ENCODE measurements around the gene ITPR1. TPM values are rescaled to one million over a fixed set of nuclear protein-coding genes. Genes with fewer than 3 reads are reported as not detected.
A peak's percentile ranks its signal among the peaks of the same experiment; 100 is the strongest.

ITPR1 gene
- total RNA-seq, 1 donor from 2014 or later: 6.7 TPM

GRCh38 chr3:4720316-4721075, 227.3 kb downstream of the ITPR1 start:
- H3K27ac ChIP-seq (ENCODE audit: low read depth, low read length): peak overlapping the region; percentile 89
- Mint-ChIP-seq H3K27me3 (ENCODE audit: low read depth, unreplicated experiment) (no peaks in the 10 kb centered on the region), H3K4me3 (ENCODE audit: unreplicated experiment) (peak overlapping the region; percentile 51), H3K27ac (ENCODE audit: unreplicated experiment) (peak overlapping the region; percentile 92), H3K9me3 (ENCODE audit: unreplicated experiment) (no peaks in the 10 kb centered on the region), H3K4me1 (ENCODE audit: low read depth, unreplicated experiment) (peaks cover 64% of the 10 kb centered on the region), H3K36me3 (ENCODE audit: low read depth, unreplicated experiment) (no peaks in the 10 kb centered on the region)
- no peaks in the 10 kb centered on the region for H4K20me1 ChIP-seq (ENCODE audit: insufficient read depth, low read length)
- peak overlapping the region; percentile 75 for H3K4me2 ChIP-seq (ENCODE audit: low read length)
- peak; percentile 94 for DNase-seq (ENCODE audit: low read depth)
- H3K9ac ChIP-seq (ENCODE audit: low read length): peak overlapping the region; percentile 71
- H3K36me3 ChIP-seq (ENCODE audit: insufficient read depth, low read length): no peaks in the 10 kb centered on the region
- peaks cover 48% of the 10 kb centered on the region for H3K4me1 ChIP-seq (ENCODE audit: insufficient read depth, low read length)
- no peaks in the 10 kb centered on the region for H3K9me3 ChIP-seq (ENCODE audit: insufficient read depth, low read depth, low read length)
- H3K27me3 ChIP-seq (ENCODE audit: insufficient read depth, low read length): no peaks in the 10 kb centered on the region
- peak overlapping the region; percentile 14 for H3K4me3 ChIP-seq (ENCODE audit: insufficient read depth, low read depth, low read length)
- TF ChIP-seq EZH2 (IDR thresholded peaks at IDR 0.05; ENCODE audit: insufficient read depth, low read length): no peak
- peak; percentile 41 for TF ChIP-seq CTCF (IDR thresholded peaks at IDR 0.05; ENCODE audit: insufficient read depth, low read depth, low read length)
- FAIRE-seq: peak; percentile 76
- no peaks in the 10 kb centered on the region for H3K79me2 ChIP-seq (ENCODE audit: insufficient read depth, low read length)
- no peak overlapping the region for H2AFZ ChIP-seq (ENCODE audit: low read depth, low read length)

GRCh38 chr3:4721511-4721911, 228.4 kb downstream of the ITPR1 start:
- peak overlapping the region; percentile 7 for H3K4me3 Mint-ChIP-seq (ENCODE audit: unreplicated experiment)
- FAIRE-seq: peak; percentile 88
- peak; percentile 98 for DNase-seq (ENCODE audit: low read depth)
- H3K4me3 ChIP-seq (ENCODE audit: insufficient read depth, low read depth, low read length): no peak overlapping the region
- peaks cover 2% of the 10 kb centered on the region for H3K9me3 Mint-ChIP-seq (ENCODE audit: unreplicated experiment)
- peak overlapping the region; percentile 90 for H3K27ac Mint-ChIP-seq (ENCODE audit: unreplicated experiment)
- no peaks in the 10 kb centered on the region for H3K36me3 Mint-ChIP-seq (ENCODE audit: low read depth, unreplicated experiment)
- peaks cover 63% of the 10 kb centered on the region for H3K4me1 Mint-ChIP-seq (ENCODE audit: low read depth, unreplicated experiment)
- H3K27me3 ChIP-seq (ENCODE audit: insufficient read depth, low read length): no peaks in the 10 kb centered on the region
- TF ChIP-seq EZH2 (IDR thresholded peaks at IDR 0.05; ENCODE audit: insufficient read depth, low read length): no peak
- no peak for TF ChIP-seq CTCF (IDR thresholded peaks at IDR 0.05; ENCODE audit: insufficient read depth, low read depth, low read length)
- H3K79me2 ChIP-seq (ENCODE audit: insufficient read depth, low read length): no peaks in the 10 kb centered on the region
- H3K27me3 Mint-ChIP-seq (ENCODE audit: low read depth, unreplicated experiment): no peaks in the 10 kb centered on the region
- peaks cover 48% of the 10 kb centered on the region for H3K4me1 ChIP-seq (ENCODE audit: insufficient read depth, low read length)
- peak overlapping the region; percentile 71 for H3K9ac ChIP-seq (ENCODE audit: low read length)
- H3K4me2 ChIP-seq (ENCODE audit: low read length): peak overlapping the region; percentile 75
- H3K36me3 ChIP-seq (ENCODE audit: insufficient read depth, low read length): no peaks in the 10 kb centered on the region
- H4K20me1 ChIP-seq (ENCODE audit: insufficient read depth, low read length): no peaks in the 10 kb centered on the region
- H3K27ac ChIP-seq (ENCODE audit: low read depth, low read length): peak overlapping the region; percentile 89
- H2AFZ ChIP-seq (ENCODE audit: low read depth, low read length): no peak overlapping the region
- H3K9me3 ChIP-seq (ENCODE audit: insufficient read depth, low read depth, low read length): no peaks in the 10 kb centered on the region

GRCh38 chr3:4722103-4722502, 229.0 kb downstream of the ITPR1 start:
- no peaks in the 10 kb centered on the region for H3K27me3 Mint-ChIP-seq (ENCODE audit: low read depth, unreplicated experiment)
- H2AFZ ChIP-seq (ENCODE audit: low read depth, low read length): no peak overlapping the region
- H3K27ac ChIP-seq (ENCODE audit: low read depth, low read length): peak overlapping the region; percentile 89
- no peak overlapping the region for H3K4me3 Mint-ChIP-seq (ENCODE audit: unreplicated experiment)
- DNase-seq (ENCODE audit: low read depth): peak; percentile 77
- H3K36me3 Mint-ChIP-seq (ENCODE audit: low read depth, unreplicated experiment): no peaks in the 10 kb centered on the region
- TF ChIP-seq EZH2 (IDR thresholded peaks at IDR 0.05; ENCODE audit: insufficient read depth, low read length): no peak
- TF ChIP-seq CTCF (IDR thresholded peaks at IDR 0.05; ENCODE audit: insufficient read depth, low read depth, low read length): no peak
- H3K4me3 ChIP-seq (ENCODE audit: insufficient read depth, low read depth, low read length): no peak overlapping the region
- H3K27me3 ChIP-seq (ENCODE audit: insufficient read depth, low read length): no peaks in the 10 kb centered on the region
- peaks cover 43% of the 10 kb centered on the region for H3K4me1 ChIP-seq (ENCODE audit: insufficient read depth, low read length)
- peak overlapping the region; percentile 90 for H3K27ac Mint-ChIP-seq (ENCODE audit: unreplicated experiment)
- no peaks in the 10 kb centered on the region for H3K36me3 ChIP-seq (ENCODE audit: insufficient read depth, low read length)
- H3K9me3 ChIP-seq (ENCODE audit: insufficient read depth, low read depth, low read length): no peaks in the 10 kb centered on the region
- peaks cover 58% of the 10 kb centered on the region for H3K4me1 Mint-ChIP-seq (ENCODE audit: low read depth, unreplicated experiment)
- no peaks in the 10 kb centered on the region for H3K79me2 ChIP-seq (ENCODE audit: insufficient read depth, low read length)
- H3K9ac ChIP-seq (ENCODE audit: low read length): peak overlapping the region; percentile 53
- peaks cover 2% of the 10 kb centered on the region for H3K9me3 Mint-ChIP-seq (ENCODE audit: unreplicated experiment)
- peak overlapping the region; percentile 75 for H3K4me2 ChIP-seq (ENCODE audit: low read length)
- FAIRE-seq: no peak
- no peaks in the 10 kb centered on the region for H4K20me1 ChIP-seq (ENCODE audit: insufficient read depth, low read length)
